Neural progenitor cell (in vitro differentiated cells): ENCODE data around the gene SPOPL.

ENCODE experiments used
- CTCF ChIP-seq: fragments of 200-600 bp; sonication (generic); IDR thresholded peaks from 2 replicates; pipeline ENCODE4 v1.5.1; 2017; ENCODE audit warnings: antibody characterized with exemption, mild to moderate bottlenecking
- EZH2 ChIP-seq: fragments of 200-600 bp; sonication (generic); IDR thresholded peaks from 2 replicates; pipeline ENCODE4 v1.6.1; 2017; ENCODE audit warnings: antibody characterized with exemption, mild to moderate bottlenecking, moderate library complexity
- EZH2phosphoT487 ChIP-seq: fragments of 200-600 bp; sonication (generic); IDR thresholded peaks from 2 replicates; pipeline ENCODE4 v1.6.1; 2017; ENCODE audit warnings: antibody characterized with exemption

DNA sequence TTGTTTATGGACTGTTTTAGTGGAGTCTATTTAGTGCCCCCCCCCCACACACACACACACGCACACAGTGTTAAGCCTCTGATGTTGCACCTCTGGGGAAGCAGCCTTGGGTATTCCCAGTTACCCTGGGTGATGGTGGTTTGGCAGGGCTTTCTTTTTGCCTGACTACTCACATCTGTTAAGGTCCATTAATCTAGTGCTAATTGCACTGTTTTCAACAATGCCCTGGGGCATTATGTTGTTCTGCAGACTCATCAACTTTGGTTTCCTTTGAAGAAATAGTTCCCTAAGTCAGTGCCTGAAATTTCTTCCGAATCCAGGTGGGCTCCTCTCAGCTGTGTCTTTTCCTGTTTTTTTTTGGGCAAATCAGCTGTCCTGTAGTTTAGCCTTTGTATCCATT lies 34.7 kb downstream of the SPOPL start:
- TF ChIP-seq CTCF (no peak), EZH2phosphoT487 (no peak), EZH2 (no peak)
